Measurements from ENCODE around the gene MAP3K20.
"Not testable (repeated sequence)": the region's sequence is repeated elsewhere in the genome, so short reads cannot be mapped to it uniquely, and the experiment has no call there.

MAP3K20 gene

GRCh38 chr2:173038257-173038656 is 37.4 kb upstream of the MAP3K20 start:
- H3K9me3 ChIP-seq (ENCODE audit: control insufficient read depth, insufficient read depth, low read depth, low read length); H3K27me3 ChIP-seq (ENCODE audit: control insufficient read depth, insufficient read depth, low read length); H3K9ac ChIP-seq (ENCODE audit: low read length); H3K4me1 ChIP-seq (ENCODE audit: control insufficient read depth, insufficient read depth, low read length); H3K4me3 ChIP-seq (ENCODE audit: low read depth, low read length); H3K36me3 ChIP-seq (ENCODE audit: control insufficient read depth, insufficient read depth, low read length); H3K27ac ChIP-seq (ENCODE audit: low read depth, low read length): not testable (repeated sequence)

GRCh38 chr2:173040729-173041128 is 34.9 kb upstream of the MAP3K20 start:
- Histone ChIP-seq H3K27ac (ENCODE audit: low read depth, low read length) (no peak overlapping the region), H3K9me3 (ENCODE audit: control insufficient read depth, insufficient read depth, low read depth, low read length) (no peaks in the 10 kb centered on the region), H3K9ac (ENCODE audit: low read length) (no peak overlapping the region)

GRCh38 chr2:173043476-173043875 is 32.2 kb upstream of the MAP3K20 start:
- no peaks in the 10 kb centered on the region for H3K27me3 ChIP-seq (ENCODE audit: control insufficient read depth, insufficient read depth, low read length)

More at GRCh38 chr2:173040729-173041128, 34.9 kb upstream of the MAP3K20 start:
- peaks cover 4% of the 10 kb centered on the region; the same call in 1 of the 2 replicates for H3K4me1 ChIP-seq (ENCODE audit: control insufficient read depth, insufficient read depth, low read length)
- no peaks in the 10 kb centered on the region for H3K36me3 ChIP-seq (ENCODE audit: control insufficient read depth, insufficient read depth, low read length)
- no peak overlapping the region for H3K4me3 ChIP-seq (ENCODE audit: low read depth, low read length)
- no peaks in the 10 kb centered on the region for H3K27me3 ChIP-seq (ENCODE audit: control insufficient read depth, insufficient read depth, low read length)

DNA sequence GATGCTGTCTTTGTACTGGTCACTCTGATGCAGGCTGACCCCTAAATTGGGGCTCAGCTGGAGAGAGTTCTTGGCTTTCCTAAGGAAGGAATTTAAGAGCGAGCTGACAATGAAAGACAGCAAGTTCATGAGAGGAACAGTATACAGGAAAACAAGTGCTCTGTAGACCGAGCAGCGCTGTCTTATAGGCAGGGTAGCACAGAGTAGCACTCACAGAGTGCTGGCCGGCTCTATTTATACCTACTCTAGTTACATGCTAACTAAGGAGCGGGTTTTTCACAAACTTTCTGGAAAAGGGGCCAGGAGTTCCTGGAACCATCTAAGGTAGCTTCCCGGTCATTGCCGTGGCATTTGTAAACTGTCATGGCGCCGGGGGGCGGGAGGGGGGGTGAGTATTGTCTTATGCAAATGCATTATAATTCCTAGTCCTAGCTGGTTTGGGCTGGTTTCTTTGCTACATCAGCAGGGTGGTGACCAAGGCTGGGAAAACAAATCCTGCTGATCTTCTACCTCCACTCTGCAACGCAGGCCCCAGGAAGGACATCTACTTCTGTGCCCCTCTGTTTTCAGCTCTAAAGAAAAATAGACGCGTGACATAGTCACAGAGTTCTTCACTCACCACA is 31.6 kb upstream of the MAP3K20 start:
- H3K36me3 ChIP-seq (ENCODE audit: control insufficient read depth, insufficient read depth, low read length), result no peaks in the 10 kb centered on the region
- H3K27me3 ChIP-seq (ENCODE audit: control insufficient read depth, insufficient read depth, low read length), result no peaks in the 10 kb centered on the region
- no peak overlapping the region for H3K4me3 ChIP-seq (ENCODE audit: low read depth, low read length)
- H3K9ac ChIP-seq (ENCODE audit: low read length), result no peak overlapping the region
- no peak overlapping the region for H3K27ac ChIP-seq (ENCODE audit: low read depth, low read length)
- peaks cover 4% of the 10 kb centered on the region; the same call in 1 of the 2 replicates for H3K4me1 ChIP-seq (ENCODE audit: control insufficient read depth, insufficient read depth, low read length)
- no peaks in the 10 kb centered on the region for H3K9me3 ChIP-seq (ENCODE audit: control insufficient read depth, insufficient read depth, low read depth, low read length)

More at GRCh38 chr2:173043476-173043875, 32.2 kb upstream of the MAP3K20 start:
- Histone ChIP-seq H3K4me3 (ENCODE audit: low read depth, low read length) (no peak overlapping the region), H3K36me3 (ENCODE audit: control insufficient read depth, insufficient read depth, low read length) (no peaks in the 10 kb centered on the region), H3K9ac (ENCODE audit: low read length) (no peak overlapping the region), H3K9me3 (ENCODE audit: control insufficient read depth, insufficient read depth, low read depth, low read length) (no peaks in the 10 kb centered on the region), H3K27ac (ENCODE audit: low read depth, low read length) (no peak overlapping the region), H3K4me1 (ENCODE audit: control insufficient read depth, insufficient read depth, low read length) (peaks cover 4% of the 10 kb centered on the region; the same call in 1 of the 2 replicates)

DNA sequence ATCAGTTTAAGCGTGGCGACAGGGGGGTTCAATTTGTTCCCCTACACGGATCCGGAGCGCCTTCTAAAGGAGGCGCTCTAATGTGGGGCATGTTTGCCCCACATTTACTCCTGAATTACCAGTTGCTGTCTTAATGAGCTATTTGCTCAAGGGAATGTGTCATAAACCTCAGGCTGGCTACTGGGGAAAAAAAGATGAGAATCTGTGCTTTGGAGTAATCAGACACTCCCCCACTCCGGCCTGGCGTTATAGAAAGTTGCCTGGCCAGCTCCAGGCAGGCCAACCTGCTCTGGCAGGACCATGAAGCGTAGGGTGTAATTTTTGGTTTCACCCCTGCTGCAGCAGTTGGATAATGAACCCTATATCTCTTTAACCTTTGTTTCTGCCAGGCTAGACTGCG is 31.0 kb upstream of the MAP3K20 start:
- H3K4me1 ChIP-seq (ENCODE audit: control insufficient read depth, insufficient read depth, low read length), result peaks cover 4% of the 10 kb centered on the region; the same call in 1 of the 2 replicates
- H3K9ac ChIP-seq (ENCODE audit: low read length), result no peak overlapping the region
- H3K27ac ChIP-seq (ENCODE audit: low read depth, low read length), result no peak overlapping the region
- no peaks in the 10 kb centered on the region for H3K9me3 ChIP-seq (ENCODE audit: control insufficient read depth, insufficient read depth, low read depth, low read length)
- no peak overlapping the region for H3K4me3 ChIP-seq (ENCODE audit: low read depth, low read length)
- H3K36me3 ChIP-seq (ENCODE audit: control insufficient read depth, insufficient read depth, low read length), result no peaks in the 10 kb centered on the region
- H3K27me3 ChIP-seq (ENCODE audit: control insufficient read depth, insufficient read depth, low read length), result no peaks in the 10 kb centered on the region

DNA sequence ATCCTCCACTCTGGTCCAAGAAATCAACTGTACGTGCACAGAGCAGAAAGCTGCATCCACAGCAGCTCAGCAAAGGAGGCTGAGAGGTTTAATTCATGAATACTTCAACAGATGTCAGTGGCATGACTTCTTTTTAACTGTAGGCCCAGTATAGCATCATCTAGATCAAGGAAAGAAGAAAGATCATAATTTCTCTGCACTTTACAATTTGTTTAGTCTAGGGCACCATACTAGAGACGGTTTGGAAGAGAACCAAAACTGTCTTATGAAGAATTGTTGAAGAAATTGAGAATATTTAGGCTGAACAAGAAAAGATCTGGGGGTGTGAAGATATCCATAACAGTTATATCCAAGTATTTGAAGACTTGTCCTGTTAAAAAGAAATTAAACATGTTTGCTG is 30.5 kb upstream of the MAP3K20 start:
- H3K4me1 ChIP-seq (ENCODE audit: control insufficient read depth, insufficient read depth, low read length), result peaks cover 4% of the 10 kb centered on the region; the same call in 1 of the 2 replicates
- H3K27ac ChIP-seq (ENCODE audit: low read depth, low read length), result no peak overlapping the region
- H3K36me3 ChIP-seq (ENCODE audit: control insufficient read depth, insufficient read depth, low read length), result no peaks in the 10 kb centered on the region
- H3K27me3 ChIP-seq (ENCODE audit: control insufficient read depth, insufficient read depth, low read length), result no peaks in the 10 kb centered on the region
- H3K4me3 ChIP-seq (ENCODE audit: low read depth, low read length), result no peak overlapping the region
- no peak overlapping the region for H3K9ac ChIP-seq (ENCODE audit: low read length)
- no peaks in the 10 kb centered on the region for H3K9me3 ChIP-seq (ENCODE audit: control insufficient read depth, insufficient read depth, low read depth, low read length)

DNA sequence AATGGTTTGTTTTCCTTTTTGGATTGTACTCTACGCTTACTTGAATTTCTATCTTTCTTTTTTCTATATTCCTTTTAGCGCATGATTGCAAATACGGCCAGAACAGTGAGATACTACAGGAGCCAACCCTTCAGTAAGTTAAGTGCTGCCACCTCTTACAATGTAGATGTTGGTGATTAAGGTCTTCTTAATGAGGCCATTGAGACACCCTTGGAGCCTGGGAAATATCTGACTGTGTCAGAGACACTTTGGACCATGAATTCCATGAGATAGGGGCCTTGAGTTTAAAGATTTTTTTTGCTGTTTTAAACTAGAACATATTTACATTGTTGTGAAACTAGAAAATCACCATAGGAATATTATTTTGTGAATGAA is 27.1 kb upstream of the MAP3K20 start:
- H3K27ac ChIP-seq (ENCODE audit: low read depth, low read length), result no peak overlapping the region
- no peaks in the 10 kb centered on the region for H3K27me3 ChIP-seq (ENCODE audit: control insufficient read depth, insufficient read depth, low read length)
- H3K36me3 ChIP-seq (ENCODE audit: control insufficient read depth, insufficient read depth, low read length), result no peaks in the 10 kb centered on the region
- H3K4me1 ChIP-seq (ENCODE audit: control insufficient read depth, insufficient read depth, low read length), result peaks cover 4% of the 10 kb centered on the region; the same call in 1 of the 2 replicates
- H3K9ac ChIP-seq (ENCODE audit: low read length), result no peak overlapping the region
- H3K4me3 ChIP-seq (ENCODE audit: low read depth, low read length), result no peak overlapping the region
- no peaks in the 10 kb centered on the region for H3K9me3 ChIP-seq (ENCODE audit: control insufficient read depth, insufficient read depth, low read depth, low read length)

DNA sequence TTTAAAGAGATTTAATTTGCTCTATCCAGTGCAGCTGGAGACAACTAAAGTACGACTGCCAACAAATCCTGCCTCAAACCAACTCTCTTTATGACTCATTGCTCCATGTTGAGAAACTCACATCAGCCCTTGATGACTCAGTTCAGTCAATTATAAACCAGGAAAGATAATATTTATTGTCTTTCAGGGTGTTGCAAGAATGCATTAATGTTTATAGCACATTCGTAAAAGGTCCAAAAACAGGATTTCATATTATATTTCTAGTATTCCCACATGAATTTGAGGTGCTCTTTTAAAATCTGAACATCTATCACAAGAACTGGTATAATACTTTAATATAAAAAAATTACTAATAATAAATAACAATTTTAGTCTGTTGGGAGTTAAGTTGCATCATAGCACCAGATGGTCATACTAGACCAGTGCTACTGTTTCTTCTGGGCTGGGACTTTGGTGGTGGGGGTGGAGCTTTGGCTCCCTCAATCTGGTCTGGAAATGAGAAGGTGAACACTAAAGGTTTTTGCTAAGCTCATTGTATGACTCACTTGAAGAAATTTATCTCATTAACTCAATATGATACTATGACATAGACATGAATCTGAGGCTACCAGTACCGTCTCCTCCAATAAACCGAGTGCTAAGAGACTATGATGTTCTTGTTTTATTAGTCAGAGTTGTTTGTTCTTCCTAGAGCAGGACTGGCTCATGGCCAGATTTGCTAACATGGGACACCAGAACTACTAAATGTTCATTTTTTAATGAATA is 26.6 kb upstream of the MAP3K20 start:
- H3K9me3 ChIP-seq (ENCODE audit: control insufficient read depth, insufficient read depth, low read depth, low read length), result no peaks in the 10 kb centered on the region
- no peaks in the 10 kb centered on the region for H3K27me3 ChIP-seq (ENCODE audit: control insufficient read depth, insufficient read depth, low read length)
- H3K4me3 ChIP-seq (ENCODE audit: low read depth, low read length), result no peak overlapping the region
- peaks cover 4% of the 10 kb centered on the region; the same call in 1 of the 2 replicates for H3K4me1 ChIP-seq (ENCODE audit: control insufficient read depth, insufficient read depth, low read length)
- no peak overlapping the region for H3K9ac ChIP-seq (ENCODE audit: low read length)
- H3K36me3 ChIP-seq (ENCODE audit: control insufficient read depth, insufficient read depth, low read length), result no peaks in the 10 kb centered on the region
- H3K27ac ChIP-seq (ENCODE audit: low read depth, low read length), result no peak overlapping the region

GRCh38 chr2:173049831-173050230 is 25.8 kb upstream of the MAP3K20 start:
- no peak overlapping the region for H3K9ac ChIP-seq (ENCODE audit: low read length)
- no peaks in the 10 kb centered on the region for H3K27me3 ChIP-seq (ENCODE audit: control insufficient read depth, insufficient read depth, low read length)
- no peak overlapping the region for H3K4me3 ChIP-seq (ENCODE audit: low read depth, low read length)
- no peak overlapping the region for H3K27ac ChIP-seq (ENCODE audit: low read depth, low read length)
- no peaks in the 10 kb centered on the region for H3K4me1 ChIP-seq (ENCODE audit: control insufficient read depth, insufficient read depth, low read length)
- H3K36me3 ChIP-seq (ENCODE audit: control insufficient read depth, insufficient read depth, low read length), result no peaks in the 10 kb centered on the region
- H3K9me3 ChIP-seq (ENCODE audit: control insufficient read depth, insufficient read depth, low read depth, low read length), result no peaks in the 10 kb centered on the region

DNA sequence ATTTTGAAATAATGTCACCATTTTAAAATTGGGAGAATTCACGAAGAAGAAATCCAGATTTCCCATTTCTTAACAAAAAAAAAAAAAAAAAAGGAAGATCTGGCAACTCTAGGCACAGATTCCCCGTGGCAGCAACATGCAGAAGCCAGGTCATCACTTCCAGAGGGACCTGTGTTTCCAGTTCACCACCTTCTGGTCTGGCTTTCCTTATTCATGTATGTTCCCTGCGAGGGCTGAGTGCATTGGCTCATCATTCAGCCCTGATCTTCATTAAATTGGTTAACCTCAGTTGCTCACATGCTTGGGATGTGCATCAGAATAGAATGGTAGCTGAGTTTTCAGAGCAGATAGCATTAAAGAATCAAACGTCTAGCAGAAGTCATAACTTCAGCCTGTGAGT is 25.0 kb upstream of the MAP3K20 start:
- no peaks in the 10 kb centered on the region for H3K4me1 ChIP-seq (ENCODE audit: control insufficient read depth, insufficient read depth, low read length)
- H3K9me3 ChIP-seq (ENCODE audit: control insufficient read depth, insufficient read depth, low read depth, low read length), result no peaks in the 10 kb centered on the region

GRCh38 chr2:173051463-173052215 is 24.0 kb upstream of the MAP3K20 start:
- no peaks in the 10 kb centered on the region for H3K27me3 ChIP-seq (ENCODE audit: control insufficient read depth, insufficient read depth, low read length)
- no peaks in the 10 kb centered on the region for H3K36me3 ChIP-seq (ENCODE audit: control insufficient read depth, insufficient read depth, low read length)
- H3K4me3 ChIP-seq (ENCODE audit: low read depth, low read length), result no peak overlapping the region
- H3K27ac ChIP-seq (ENCODE audit: low read depth, low read length), result no peak overlapping the region
- H3K9ac ChIP-seq (ENCODE audit: low read length), result no peak overlapping the region
- H3K9me3 ChIP-seq (ENCODE audit: control insufficient read depth, insufficient read depth, low read depth, low read length), result no peaks in the 10 kb centered on the region
- no peaks in the 10 kb centered on the region for H3K4me1 ChIP-seq (ENCODE audit: control insufficient read depth, insufficient read depth, low read length)

More for the DNA sequence above, 25.0 kb upstream of the MAP3K20 start:
- Histone ChIP-seq H3K27me3 (ENCODE audit: control insufficient read depth, insufficient read depth, low read length) (no peaks in the 10 kb centered on the region), H3K4me3 (ENCODE audit: low read depth, low read length) (no peak overlapping the region), H3K36me3 (ENCODE audit: control insufficient read depth, insufficient read depth, low read length) (no peaks in the 10 kb centered on the region), H3K27ac (ENCODE audit: low read depth, low read length) (no peak overlapping the region), H3K9ac (ENCODE audit: low read length) (no peak overlapping the region)
